GM06990 (cell line): ENCODE measurements around the gene JPH3.

Experiments used
- DNase-seq: peaks from one replicate; pipeline ENCODE4 v3.0.0-alpha.2; 2011; ENCODE audit not compliant: insufficient read length; ENCODE audit errors: extremely low read depth
- H3K27me3 ChIP-seq: replicated peaks from 2 replicates; pipeline ENCODE4 v1.6.0; 2011; ENCODE audit warnings: low read length; ENCODE audit not compliant: control insufficient read depth, insufficient read depth
- H3K36me3 ChIP-seq: 2 replicates; pipeline ENCODE4 v1.5.1; 2011; ENCODE audit warnings: low read length; ENCODE audit not compliant: control insufficient read depth, insufficient read depth
- H3K4me3 ChIP-seq: replicated peaks from 2 replicates; pipeline ENCODE4 v1.5.1; 2011; ENCODE audit warnings: low read depth, mild to moderate bottlenecking, control low read depth, low read length
- TF ChIP-seq, protein P1 (sequence below): IDR thresholded peaks from 2 replicates; pipeline ENCODE4 v1.5.1; 2011; ENCODE audit warnings: low read length, control low read depth, mild to moderate bottlenecking, inconsistent platforms; ENCODE audit not compliant: insufficient read depth, poor library complexity, severe bottlenecking

JPH3 gene

DNA sequence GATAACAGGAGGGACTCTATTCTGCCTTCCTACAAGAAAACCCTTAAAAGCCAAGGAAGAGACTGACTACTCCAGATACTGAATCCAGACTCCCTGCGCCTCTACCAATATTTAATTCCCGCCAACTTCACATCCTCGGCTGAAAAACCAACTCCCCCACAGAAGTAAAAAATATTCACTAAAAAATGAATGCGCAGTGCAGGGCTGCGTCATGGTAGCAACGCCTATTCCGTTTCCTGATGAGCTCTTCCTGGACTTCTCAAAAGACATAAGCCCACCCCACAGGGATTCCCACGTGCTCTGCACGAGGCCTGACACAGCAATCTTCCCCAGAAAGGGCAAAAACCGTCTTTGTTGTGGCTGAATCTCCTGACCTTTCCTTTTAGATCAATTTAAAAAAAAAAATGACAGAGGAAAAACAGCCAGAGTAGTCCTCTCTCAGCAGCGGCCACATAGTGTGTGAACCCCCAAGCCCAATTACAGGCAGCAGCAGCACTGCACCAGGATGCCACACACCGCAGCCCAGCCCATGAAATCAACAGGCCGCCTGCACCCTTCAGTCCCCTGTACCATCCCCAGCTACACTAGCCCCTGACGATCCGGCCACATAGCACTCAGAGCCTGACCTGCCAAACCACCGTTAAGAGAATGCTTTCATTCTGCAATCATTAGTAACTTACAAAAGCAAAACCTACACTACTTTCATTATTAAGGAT is 139.6 kb downstream of the JPH3 start:
- H3K36me3 ChIP-seq, result peaks cover 39% of the 10 kb centered on the region

DNA sequence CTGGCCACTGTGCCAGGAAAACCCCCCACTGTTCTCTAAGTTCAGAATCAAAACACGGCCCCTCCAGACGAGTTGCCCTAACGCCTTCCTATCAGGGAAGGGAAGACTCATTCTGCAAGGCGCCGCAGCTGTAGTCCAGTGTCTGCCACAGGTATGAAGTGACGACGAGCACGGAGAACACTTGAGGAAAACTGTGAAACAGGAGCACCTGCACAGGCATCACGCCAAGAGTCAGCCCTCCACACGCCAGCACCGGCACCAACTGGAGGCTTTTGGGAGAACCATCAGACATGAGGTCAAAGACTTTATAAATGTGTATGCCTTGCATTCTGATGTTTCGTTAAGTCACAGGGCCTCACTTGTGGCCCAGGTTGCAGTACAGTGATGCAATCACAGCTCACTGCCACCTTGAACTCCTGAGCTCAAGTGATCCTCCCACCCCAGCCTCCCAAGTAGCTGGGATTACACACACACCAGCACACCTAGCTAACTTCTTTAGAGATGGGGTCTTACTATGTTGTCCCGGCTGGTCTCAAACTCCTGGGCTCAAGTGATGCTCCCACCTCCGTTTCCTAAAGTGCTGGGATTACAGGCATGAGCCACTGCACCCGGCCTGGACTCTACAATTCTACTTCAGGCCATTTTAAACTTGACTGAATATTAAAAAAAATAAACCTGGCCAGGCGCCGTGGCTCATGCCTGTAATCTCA is 140.6 kb downstream of the JPH3 start:
- TF ChIP-seq, protein P1, sequence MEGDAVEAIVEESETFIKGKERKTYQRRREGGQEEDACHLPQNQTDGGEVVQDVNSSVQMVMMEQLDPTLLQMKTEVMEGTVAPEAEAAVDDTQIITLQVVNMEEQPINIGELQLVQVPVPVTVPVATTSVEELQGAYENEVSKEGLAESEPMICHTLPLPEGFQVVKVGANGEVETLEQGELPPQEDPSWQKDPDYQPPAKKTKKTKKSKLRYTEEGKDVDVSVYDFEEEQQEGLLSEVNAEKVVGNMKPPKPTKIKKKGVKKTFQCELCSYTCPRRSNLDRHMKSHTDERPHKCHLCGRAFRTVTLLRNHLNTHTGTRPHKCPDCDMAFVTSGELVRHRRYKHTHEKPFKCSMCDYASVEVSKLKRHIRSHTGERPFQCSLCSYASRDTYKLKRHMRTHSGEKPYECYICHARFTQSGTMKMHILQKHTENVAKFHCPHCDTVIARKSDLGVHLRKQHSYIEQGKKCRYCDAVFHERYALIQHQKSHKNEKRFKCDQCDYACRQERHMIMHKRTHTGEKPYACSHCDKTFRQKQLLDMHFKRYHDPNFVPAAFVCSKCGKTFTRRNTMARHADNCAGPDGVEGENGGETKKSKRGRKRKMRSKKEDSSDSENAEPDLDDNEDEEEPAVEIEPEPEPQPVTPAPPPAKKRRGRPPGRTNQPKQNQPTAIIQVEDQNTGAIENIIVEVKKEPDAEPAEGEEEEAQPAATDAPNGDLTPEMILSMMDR, result no peak
- no peaks in the 10 kb centered on the region for H3K27me3 ChIP-seq

More for the DNA sequence above, 139.6 kb downstream of the JPH3 start:
- H3K27me3 ChIP-seq, result no peaks in the 10 kb centered on the region
- no peak for DNase-seq
- H3K4me3 ChIP-seq, result no peak overlapping the region
- TF ChIP-seq, protein P1, result no peak

DNA sequence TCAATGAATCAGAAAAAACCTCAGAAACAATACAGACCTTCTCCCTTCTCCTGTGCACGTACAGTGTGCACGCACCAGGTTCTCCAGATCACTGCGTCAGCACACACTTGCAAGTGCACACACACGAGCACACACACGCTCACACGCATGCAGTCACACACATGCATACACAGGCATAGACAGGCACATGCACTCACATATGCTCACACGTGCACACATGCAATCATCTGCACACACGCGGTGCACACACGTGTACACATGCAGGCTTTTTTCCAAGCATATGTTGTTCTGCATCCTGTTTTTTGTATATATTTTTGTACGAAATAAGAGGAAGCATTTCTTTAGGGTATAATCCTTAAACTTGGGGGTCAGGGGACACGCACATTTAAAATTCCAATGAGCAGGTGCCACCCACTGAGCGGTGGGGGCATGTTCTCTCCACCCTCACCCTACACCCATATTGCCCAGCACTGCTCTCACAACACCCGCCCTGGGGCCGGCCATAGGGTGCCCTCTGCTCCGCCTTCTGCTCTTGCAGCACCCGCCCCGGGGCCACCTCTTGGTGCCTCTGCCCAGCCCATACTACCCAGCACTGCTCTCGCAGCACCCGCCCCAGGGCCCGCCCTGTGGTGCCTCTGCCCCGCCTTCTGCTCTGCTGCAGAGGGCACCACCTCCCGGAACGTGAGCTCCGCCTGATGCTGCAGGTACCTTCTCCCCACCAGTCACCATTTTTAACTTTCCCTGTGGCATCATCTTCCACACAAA is 142.6 kb downstream of the JPH3 start:
- DNase-seq, result no peak
- Histone ChIP-seq H3K36me3 (peaks cover 57% of the 10 kb centered on the region), H3K4me3 (no peak overlapping the region), H3K27me3 (no peaks in the 10 kb centered on the region)
- TF ChIP-seq, protein P1, result no peak

More for the DNA sequence above, 140.6 kb downstream of the JPH3 start:
- DNase-seq, result no peak
- H3K36me3 ChIP-seq, result peaks cover 48% of the 10 kb centered on the region
- H3K4me3 ChIP-seq, result no peak overlapping the region

DNA sequence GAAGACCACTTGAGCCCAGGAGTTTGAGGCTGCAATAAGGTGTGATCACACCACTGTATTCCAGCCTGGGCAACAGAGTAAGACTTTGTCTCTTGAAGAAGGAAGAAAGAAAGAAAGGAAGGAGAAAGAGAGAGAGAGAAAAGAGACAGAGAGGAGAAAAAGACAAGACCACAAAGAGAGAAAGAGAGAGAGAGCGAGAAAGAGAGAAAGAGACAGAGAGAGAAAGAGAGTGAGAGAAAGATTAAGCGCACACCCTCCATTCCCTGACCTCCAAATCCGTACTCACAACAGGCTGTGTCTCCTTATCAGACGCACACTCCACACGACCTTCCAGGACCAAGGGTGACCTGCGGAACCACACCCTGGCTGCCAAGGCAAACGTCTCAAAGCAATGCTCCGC is 143.9 kb downstream of the JPH3 start:
- Histone ChIP-seq H3K27me3 (no peaks in the 10 kb centered on the region), H3K36me3 (peaks cover 57% of the 10 kb centered on the region), H3K4me3 (no peak overlapping the region)
- TF ChIP-seq, protein P1, result no peak
- DNase-seq, result no peak
